NT2/D1 (cell line): ENCODE data around the gene B9D1.

ENCODE experiments used
- DNase-seq: peaks from one replicate; pipeline ENCODE4 v3.0.0-alpha.2; 2011; ENCODE audit warnings: low read depth, low spot score
- H3K27me3 ChIP-seq: 2 replicates; pipeline ENCODE4 v1.6.0; 2011; ENCODE audit warnings: mild to moderate bottlenecking; ENCODE audit not compliant: insufficient read length, insufficient read depth
- H3K36me3 ChIP-seq: 2 replicates; pipeline ENCODE4 v1.6.1; 2011; ENCODE audit warnings: mild to moderate bottlenecking, low read length, mixed read lengths; ENCODE audit not compliant: insufficient read depth, insufficient read length
- H3K4me1 ChIP-seq: 2 replicates; pipeline ENCODE4 v1.5.1; 2011; ENCODE audit not compliant: insufficient read depth, insufficient read length
- H3K4me3 ChIP-seq: 2 replicates; pipeline ENCODE4 v1.5.1; 2011; ENCODE audit warnings: low read depth; ENCODE audit not compliant: insufficient read length
- H3K9ac ChIP-seq: 2 replicates; pipeline ENCODE4 v1.6.0; 2011; ENCODE audit warnings: low read depth; ENCODE audit not compliant: insufficient read length
- H3K9me3 ChIP-seq: 2 replicates; pipeline ENCODE4 v1.5.1; 2011; ENCODE audit warnings: mild to moderate bottlenecking, low read length; ENCODE audit not compliant: insufficient read depth
- SUZ12 ChIP-seq: IDR thresholded peaks from 2 replicates; pipeline ENCODE4 v1.6.1; 2011; ENCODE audit not compliant: insufficient read length, insufficient read depth; ENCODE audit errors: extremely low read depth
- YY1 ChIP-seq: IDR thresholded peaks from 2 replicates; pipeline ENCODE4 v1.6.1; 2011; ENCODE audit not compliant: insufficient read length, insufficient read depth
- ZNF274 ChIP-seq: IDR thresholded peaks from 2 replicates; pipeline ENCODE4 v1.6.1; 2011; ENCODE audit warnings: mild to moderate bottlenecking, low read depth, low read length

B9D1 gene

DNA sequence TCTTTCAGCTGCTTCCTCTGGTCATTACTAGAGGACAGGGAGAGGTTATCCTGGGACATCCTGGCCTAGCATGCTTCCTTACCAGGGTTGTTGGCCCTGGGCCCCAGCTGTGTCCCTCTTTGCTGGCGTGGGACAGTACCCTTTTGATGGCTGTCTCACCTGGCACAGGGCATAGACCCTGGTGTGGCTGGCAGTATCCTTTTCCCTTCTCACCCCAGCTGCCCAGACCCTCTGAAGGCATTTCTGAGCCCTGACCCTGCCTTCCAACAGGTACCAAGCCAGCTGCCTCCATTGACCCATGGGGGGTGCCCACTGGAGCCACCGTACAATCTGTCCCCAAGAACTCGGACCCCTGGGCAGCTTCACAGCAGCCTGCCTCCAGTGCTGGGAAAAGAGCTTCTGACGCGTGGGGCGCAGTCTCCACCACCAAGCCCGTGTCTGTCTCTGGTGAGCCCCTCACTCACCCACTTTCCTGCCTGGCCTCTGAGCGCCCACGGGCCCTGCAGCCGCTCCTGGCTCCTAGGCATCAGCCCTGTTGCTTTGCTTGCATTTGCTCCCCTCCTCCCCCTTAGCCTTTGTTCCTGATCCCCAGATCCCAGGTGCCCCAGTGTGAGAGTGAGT, 34.0 kb downstream of the B9D1 start:
- Histone ChIP-seq H3K9ac (no peak overlapping the region), H3K36me3 (peaks cover 24% of the 10 kb centered on the region)
- TF ChIP-seq YY1, result no peak
- TF ChIP-seq ZNF274, result no peak
- TF ChIP-seq SUZ12, result no peak

DNA sequence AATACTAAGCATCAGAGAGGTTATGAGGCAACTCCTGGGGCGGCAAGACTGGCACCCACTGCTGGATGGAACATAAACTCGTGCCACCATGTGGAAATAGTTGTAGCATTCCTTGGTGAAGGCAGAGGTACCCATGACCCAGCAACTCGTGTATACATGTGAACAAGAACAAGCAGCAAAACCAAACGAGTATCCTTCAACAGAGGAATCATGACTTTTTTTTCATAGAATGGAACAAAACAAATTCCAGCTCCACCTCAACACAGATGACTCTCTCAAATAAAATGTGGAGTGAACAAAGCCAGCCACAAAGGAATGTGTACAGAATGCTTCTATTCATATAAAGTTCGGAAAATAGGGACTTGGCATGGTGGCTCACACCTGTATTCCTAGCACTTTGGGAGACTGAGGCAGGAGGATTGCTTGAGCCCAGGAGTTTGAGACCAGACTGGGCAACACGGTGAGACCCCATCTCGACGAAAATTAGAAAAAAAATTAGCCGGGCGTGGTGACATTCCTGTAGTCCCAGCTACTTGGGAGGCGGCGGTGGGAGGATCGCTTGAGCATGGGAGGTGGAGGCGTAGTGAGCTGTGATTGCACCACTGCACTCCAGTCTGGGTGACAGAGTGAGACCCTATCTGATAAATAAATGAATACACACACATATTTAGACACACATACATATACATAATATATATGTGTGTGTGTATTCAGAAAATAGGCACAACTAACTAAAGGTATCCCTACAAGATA, 35.3 kb downstream of the B9D1 start:
- no peaks in the 10 kb centered on the region for H3K27me3 ChIP-seq
- no peak for DNase-seq
- H3K36me3 ChIP-seq, result peaks cover 15% of the 10 kb centered on the region
- no peaks in the 10 kb centered on the region for H3K4me1 ChIP-seq
- TF ChIP-seq ZNF274 (no peak), SUZ12 (no peak), YY1 (no peak)
- no peak overlapping the region for H3K4me3 ChIP-seq
- H3K9ac ChIP-seq, result no peak overlapping the region
- H3K9me3 ChIP-seq, result peaks cover 13% of the 10 kb centered on the region

More for the DNA sequence above, 34.0 kb downstream of the B9D1 start:
- H3K9me3 ChIP-seq, result peaks cover 13% of the 10 kb centered on the region
- DNase-seq, result no peak
- no peak overlapping the region for H3K4me3 ChIP-seq
- H3K4me1 ChIP-seq, result no peaks in the 10 kb centered on the region
- H3K27me3 ChIP-seq, result no peaks in the 10 kb centered on the region

DNA sequence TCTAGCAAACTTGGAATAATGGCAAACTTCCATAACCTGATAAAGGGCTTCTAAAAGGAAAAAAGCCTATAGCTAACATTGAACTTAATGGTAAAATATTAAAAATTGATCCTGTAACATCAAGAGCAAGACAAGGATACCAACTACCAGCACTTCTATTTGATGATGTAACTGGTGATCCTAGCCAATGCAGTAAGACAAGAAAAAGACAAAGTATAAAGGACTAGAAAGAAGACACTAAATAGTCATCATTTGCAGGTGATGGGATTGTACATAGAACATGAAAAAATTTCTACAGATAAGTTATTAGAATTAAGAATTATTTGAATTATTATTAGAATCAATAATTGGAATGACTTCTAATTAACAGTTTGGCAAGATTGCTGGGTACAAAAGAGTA, 37.0 kb downstream of the B9D1 start:
- Histone ChIP-seq H3K4me1 (no peaks in the 10 kb centered on the region), H3K4me3 (no peak overlapping the region), H3K9ac (no peak overlapping the region), H3K9me3 (peaks cover 13% of the 10 kb centered on the region), H3K36me3 (peaks cover 13% of the 10 kb centered on the region), H3K27me3 (no peaks in the 10 kb centered on the region)
- TF ChIP-seq YY1 (no peak), ZNF274 (no peak), SUZ12 (no peak)
- DNase-seq, result no peak

DNA sequence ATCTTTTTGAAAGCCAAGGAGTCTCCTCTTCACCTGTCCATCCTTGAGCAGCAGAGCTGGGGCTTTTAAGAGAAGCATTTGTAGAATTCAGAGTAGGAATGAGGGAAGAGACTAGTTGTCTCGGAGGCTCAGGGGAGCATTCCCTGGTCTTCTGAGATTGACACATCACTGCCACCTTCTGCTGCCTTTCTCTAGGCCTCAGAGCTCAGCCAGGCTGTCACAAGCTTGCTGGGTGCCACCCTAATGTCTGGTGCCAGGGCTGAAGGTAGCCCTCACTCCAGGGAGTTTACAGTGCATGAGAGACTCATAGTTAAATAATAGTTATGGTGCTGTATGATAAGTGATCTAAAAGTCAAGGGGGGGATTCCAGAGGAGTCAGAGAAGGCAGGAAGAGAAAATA, 39.7 kb downstream of the B9D1 start:
- H3K9me3 ChIP-seq, result peaks cover 13% of the 10 kb centered on the region

DNA sequence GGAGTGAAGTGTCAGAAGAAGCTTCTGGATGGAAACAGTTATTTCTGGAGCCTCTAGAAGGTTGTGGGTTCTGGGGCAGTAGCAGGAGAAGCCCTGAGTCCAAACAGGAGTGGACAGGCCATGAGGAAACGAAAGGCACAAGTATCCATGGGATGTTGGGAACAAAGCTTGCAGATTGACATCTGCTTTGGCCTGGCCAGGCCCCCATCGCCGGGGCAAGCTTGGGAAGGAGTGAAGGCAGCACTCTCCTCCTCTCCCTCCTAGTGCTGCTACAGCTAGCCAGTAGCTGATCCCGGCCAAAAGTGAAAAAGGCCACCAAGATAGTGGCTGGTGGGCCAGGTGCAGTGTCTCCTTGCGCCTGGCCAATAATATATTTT, 40.4 kb downstream of the B9D1 start:
- TF ChIP-seq ZNF274, result no peak
- TF ChIP-seq YY1, result no peak
- TF ChIP-seq SUZ12, result no peak
- H3K4me3 ChIP-seq, result no peak overlapping the region
- no peaks in the 10 kb centered on the region for H3K27me3 ChIP-seq
- H3K4me1 ChIP-seq, result peaks cover 3% of the 10 kb centered on the region
- H3K9me3 ChIP-seq, result peaks cover 13% of the 10 kb centered on the region
- DNase-seq, result no peak
- H3K36me3 ChIP-seq, result peaks cover 5% of the 10 kb centered on the region
- H3K9ac ChIP-seq, result no peak overlapping the region

More for the DNA sequence above, 39.7 kb downstream of the B9D1 start:
- Histone ChIP-seq H3K27me3 (no peaks in the 10 kb centered on the region), H3K4me3 (no peak overlapping the region), H3K36me3 (peaks cover 2% of the 10 kb centered on the region), H3K4me1 (no peaks in the 10 kb centered on the region), H3K9ac (no peak overlapping the region)
- TF ChIP-seq YY1 (no peak), SUZ12 (no peak), ZNF274 (no peak)
- DNase-seq, result no peak

DNA sequence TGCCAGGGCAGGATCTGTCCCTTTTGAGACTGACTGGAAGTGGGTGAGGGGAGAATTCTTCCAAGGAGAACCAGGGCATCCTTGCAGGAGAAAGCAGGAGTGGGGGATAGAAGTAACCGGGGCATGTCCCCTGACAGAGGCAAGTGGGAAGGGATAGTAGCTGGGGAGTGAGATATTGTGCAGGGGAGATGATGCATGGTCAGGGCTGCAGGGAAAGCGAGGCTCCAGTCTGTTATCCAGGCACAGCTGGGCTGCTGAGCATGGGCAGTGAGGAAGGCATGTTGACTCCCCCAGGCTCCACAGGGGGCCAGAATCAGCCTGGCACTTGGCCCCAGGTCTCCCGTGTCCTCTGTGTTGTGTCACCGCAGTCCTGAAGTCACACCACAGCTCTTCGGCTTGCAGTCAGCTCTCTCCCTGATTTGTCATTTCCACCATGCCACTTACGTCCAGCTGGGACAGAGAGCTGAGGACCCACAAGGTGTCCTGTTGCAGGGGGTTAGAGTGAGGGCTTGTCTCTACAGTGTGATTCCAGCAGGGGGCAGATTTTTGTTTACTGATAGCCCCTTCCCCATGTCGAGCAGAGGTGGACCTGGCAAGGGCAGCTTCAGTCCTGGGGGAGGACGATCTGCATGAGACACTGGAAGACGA, 40.9 kb downstream of the B9D1 start:
- H3K36me3 ChIP-seq, result peaks cover 5% of the 10 kb centered on the region

DNA sequence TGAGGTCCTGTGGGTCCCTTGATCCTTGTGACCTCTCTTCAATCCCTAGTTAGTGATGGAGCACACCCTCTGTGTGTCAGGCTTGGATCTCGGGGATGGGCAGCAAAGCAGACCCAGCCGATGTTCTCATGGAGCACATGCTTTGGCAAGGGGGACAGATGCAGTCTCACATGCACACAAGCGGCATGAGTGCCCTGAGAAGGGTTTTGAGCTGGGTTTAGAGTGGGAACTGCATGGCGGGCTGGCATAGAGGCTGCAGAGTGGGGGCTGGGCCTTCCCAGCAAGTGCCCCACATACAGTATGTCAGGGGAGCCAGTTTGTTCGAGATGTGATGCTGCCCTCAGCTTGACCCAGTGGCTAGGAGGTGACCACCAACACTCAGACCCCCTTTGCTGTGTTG, 41.6 kb downstream of the B9D1 start:
- no peaks in the 10 kb centered on the region for H3K27me3 ChIP-seq
- DNase-seq, result no peak
- H3K9ac ChIP-seq, result no peak overlapping the region
- TF ChIP-seq ZNF274 (no peak), YY1 (no peak), SUZ12 (no peak)
- peaks cover 3% of the 10 kb centered on the region for H3K4me1 ChIP-seq
- peaks cover 13% of the 10 kb centered on the region for H3K9me3 ChIP-seq
- peaks cover 5% of the 10 kb centered on the region for H3K36me3 ChIP-seq
- no peak overlapping the region for H3K4me3 ChIP-seq

More for the DNA sequence above, 40.9 kb downstream of the B9D1 start:
- TF ChIP-seq ZNF274, result no peak
- no peak for TF ChIP-seq SUZ12
- TF ChIP-seq YY1, result no peak
- no peak overlapping the region for H3K9ac ChIP-seq
- no peaks in the 10 kb centered on the region for H3K27me3 ChIP-seq
- H3K9me3 ChIP-seq, result peaks cover 13% of the 10 kb centered on the region
- no peak for DNase-seq
- H3K4me1 ChIP-seq, result peaks cover 3% of the 10 kb centered on the region
- H3K4me3 ChIP-seq, result no peak overlapping the region
